Glutamatergic neuron (in vitro differentiated cells): Measurements from ENCODE around the gene FBH1. TPM values are rescaled to one million over a fixed set of nuclear protein-coding genes. Genes with fewer than 3 reads are reported as not detected.
"Not testable (repeated sequence)": the region's sequence is repeated elsewhere in the genome, so short reads cannot be mapped to it uniquely, and the experiment has no call there.

Source experiments
- DNase-seq: peaks from one replicate; pipeline ENCODE4 v3.0.0; 2022
- H3K27ac Mint-ChIP-seq: one replicate; pipeline ENCODE4 v1.8.0; 2020; ENCODE audit warnings: mild to moderate bottlenecking, mixed read lengths, inconsistent platforms; ENCODE audit not compliant: unreplicated experiment
- H3K27me3 Mint-ChIP-seq: one replicate; pipeline ENCODE4 v1.8.0; 2020; ENCODE audit warnings: mild to moderate bottlenecking, moderate library complexity, mixed read lengths, inconsistent platforms; ENCODE audit not compliant: unreplicated experiment
- H3K36me3 Mint-ChIP-seq: one replicate; pipeline ENCODE4 v1.8.0; 2020; ENCODE audit warnings: mild to moderate bottlenecking, mixed read lengths, inconsistent platforms; ENCODE audit not compliant: unreplicated experiment
- H3K4me1 Mint-ChIP-seq: one replicate; pipeline ENCODE4 v1.8.0; 2020; ENCODE audit warnings: mild to moderate bottlenecking, low read depth, mixed read lengths, inconsistent platforms; ENCODE audit not compliant: unreplicated experiment
- H3K4me3 Mint-ChIP-seq: one replicate; pipeline ENCODE4 v1.8.0; 2020; ENCODE audit warnings: mild to moderate bottlenecking, mixed read lengths, inconsistent platforms; ENCODE audit not compliant: unreplicated experiment
- H3K9me3 Mint-ChIP-seq: one replicate; pipeline ENCODE4 v1.8.0; 2020; ENCODE audit warnings: mild to moderate bottlenecking, moderate library complexity, mixed read lengths, inconsistent platforms; ENCODE audit not compliant: unreplicated experiment
- CTCF ChIP-seq: fragments of 200-600 bp; sonication (generic); IDR thresholded peaks from one replicate; pipeline ENCODE4 v1.5.0; 2021; ENCODE audit not compliant: partially characterized antibody, unreplicated experiment
- total RNA-seq: library from RNA; stranded (reverse); fragmentation: NEBNext Ultra II Directional; extraction: Animal tissue kit (Norgen Biotek cat#: 25700); gene quantifications from one replicate; pipeline ENCODE4 v1.2.1, GENCODE V29; 2021; ENCODE audit not compliant: unreplicated experiment

FBH1 gene
- total RNA-seq, 1 donor from 2014 or later = 65.0 TPM

- no peak overlapping the region for H3K27ac Mint-ChIP-seq
- peaks cover 8% of the 10 kb centered on the region for H3K4me1 Mint-ChIP-seq
- DNase-seq = no peak
- peaks cover 3% of the 10 kb centered on the region for H3K27me3 Mint-ChIP-seq
- H3K36me3 Mint-ChIP-seq = no peaks in the 10 kb centered on the region
- TF ChIP-seq CTCF = no peak
- no peak overlapping the region for H3K4me3 Mint-ChIP-seq
- peaks cover 2% of the 10 kb centered on the region for H3K9me3 Mint-ChIP-seq
These were observed 71.5 kb downstream of the FBH1 start for GRCh38 chr10:5961405-5962100.

GRCh38 chr10:5962358-5962940 lies 72.4 kb downstream of the FBH1 start:
- not testable (repeated sequence) for H3K9me3 Mint-ChIP-seq, H3K36me3 Mint-ChIP-seq, H3K4me1 Mint-ChIP-seq, H3K27ac Mint-ChIP-seq, DNase-seq, H3K27me3 Mint-ChIP-seq
- H3K4me3 Mint-ChIP-seq = peak overlapping the region; percentile 26

GRCh38 chr10:5963071-5963470 lies 73.0 kb downstream of the FBH1 start:
- Mint-ChIP-seq H3K36me3 (no peaks in the 10 kb centered on the region), H3K4me1 (peaks cover 8% of the 10 kb centered on the region), H3K27me3 (peaks cover 3% of the 10 kb centered on the region), H3K27ac (peak overlapping the region; percentile 43), H3K4me3 (no peak overlapping the region), H3K9me3 (peaks cover 3% of the 10 kb centered on the region)
- TF ChIP-seq CTCF = no peak
- peak; percentile 63 for DNase-seq

GRCh38 chr10:5963591-5963990 lies 73.5 kb downstream of the FBH1 start:
- Mint-ChIP-seq H3K4me3 (no peak overlapping the region), H3K4me1 (peaks cover 8% of the 10 kb centered on the region), H3K27me3 (peaks cover 3% of the 10 kb centered on the region), H3K27ac (no peak overlapping the region), H3K9me3 (peaks cover 3% of the 10 kb centered on the region), H3K36me3 (no peaks in the 10 kb centered on the region)
- TF ChIP-seq CTCF = no peak
- DNase-seq = no peak

- H3K4me1 Mint-ChIP-seq = peaks cover 8% of the 10 kb centered on the region
- no peak overlapping the region for H3K4me3 Mint-ChIP-seq
- TF ChIP-seq CTCF = no peak
- no peaks in the 10 kb centered on the region for H3K36me3 Mint-ChIP-seq
- H3K27ac Mint-ChIP-seq = no peak overlapping the region
- H3K9me3 Mint-ChIP-seq = peaks cover 3% of the 10 kb centered on the region
- H3K27me3 Mint-ChIP-seq = peaks cover 3% of the 10 kb centered on the region
- no peak for DNase-seq
These were observed 74.7 kb downstream of the FBH1 start for GRCh38 chr10:5964736-5965135.
